ENCODE results near the gene ARL15.

DNA sequence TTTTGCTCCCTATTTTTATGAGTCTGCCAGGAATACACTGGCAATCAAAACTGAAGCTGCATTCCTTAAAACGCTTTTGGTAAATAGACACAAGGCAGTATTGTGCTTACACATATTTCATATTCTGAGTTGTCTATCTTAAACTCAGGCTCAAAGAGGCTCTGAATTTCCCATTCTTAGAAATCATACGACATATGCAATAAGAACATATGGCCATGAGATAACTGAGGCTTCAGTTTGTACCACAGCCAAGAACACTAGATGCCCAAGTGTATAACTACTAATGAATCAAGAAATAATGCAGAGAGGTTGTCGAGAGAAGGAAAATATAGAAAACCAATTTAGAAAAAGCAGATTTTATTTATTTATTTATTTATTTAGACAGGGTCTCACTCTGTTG lies 392.5 kb downstream of the ARL15 start:
- TF ChIP-seq, protein P1, sequence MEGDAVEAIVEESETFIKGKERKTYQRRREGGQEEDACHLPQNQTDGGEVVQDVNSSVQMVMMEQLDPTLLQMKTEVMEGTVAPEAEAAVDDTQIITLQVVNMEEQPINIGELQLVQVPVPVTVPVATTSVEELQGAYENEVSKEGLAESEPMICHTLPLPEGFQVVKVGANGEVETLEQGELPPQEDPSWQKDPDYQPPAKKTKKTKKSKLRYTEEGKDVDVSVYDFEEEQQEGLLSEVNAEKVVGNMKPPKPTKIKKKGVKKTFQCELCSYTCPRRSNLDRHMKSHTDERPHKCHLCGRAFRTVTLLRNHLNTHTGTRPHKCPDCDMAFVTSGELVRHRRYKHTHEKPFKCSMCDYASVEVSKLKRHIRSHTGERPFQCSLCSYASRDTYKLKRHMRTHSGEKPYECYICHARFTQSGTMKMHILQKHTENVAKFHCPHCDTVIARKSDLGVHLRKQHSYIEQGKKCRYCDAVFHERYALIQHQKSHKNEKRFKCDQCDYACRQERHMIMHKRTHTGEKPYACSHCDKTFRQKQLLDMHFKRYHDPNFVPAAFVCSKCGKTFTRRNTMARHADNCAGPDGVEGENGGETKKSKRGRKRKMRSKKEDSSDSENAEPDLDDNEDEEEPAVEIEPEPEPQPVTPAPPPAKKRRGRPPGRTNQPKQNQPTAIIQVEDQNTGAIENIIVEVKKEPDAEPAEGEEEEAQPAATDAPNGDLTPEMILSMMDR (conservative IDR thresholded peaks at IDR 0.05; ENCODE audit: low read length): no peak
- TF ChIP-seq EZH2phosphoT487 (IDR thresholded peaks at IDR 0.05; ENCODE audit: borderline replicate concordance): no peak

Measured in Loucy (cell line).